Cerebellar nuclear complex (tissue), 1 donor: ENCODE measurements around the gene NEGR1.
A peak's percentile ranks its signal among the peaks of the same experiment; 100 is the strongest.

Source experiments
- DNase-seq, 2 experiments: peaks; one replicate each; lab custom pipeline; 2025; lab: John Stamatoyannopoulos, UW

NEGR1 gene

DNA sequence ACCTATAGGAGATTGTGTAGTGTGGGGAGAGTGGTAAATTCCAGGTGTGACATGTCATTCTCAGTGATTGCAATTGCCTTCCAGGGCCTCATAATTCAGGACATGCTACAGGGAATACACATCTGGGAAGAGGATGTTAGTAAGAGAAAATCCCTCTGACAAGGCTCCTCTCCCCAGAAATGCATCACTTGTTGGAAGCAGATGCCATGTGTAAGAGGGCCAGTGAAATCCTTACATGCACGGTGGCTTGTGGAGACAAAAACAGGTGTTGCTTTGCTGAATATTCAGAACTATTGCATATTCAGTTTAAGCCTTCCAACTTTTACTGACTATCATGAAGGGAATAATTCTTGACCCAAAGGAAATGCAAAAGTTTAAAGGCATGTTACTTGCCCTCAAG is 503.4 kb downstream of the NEGR1 start:
- DNase-seq, result no peak

DNA sequence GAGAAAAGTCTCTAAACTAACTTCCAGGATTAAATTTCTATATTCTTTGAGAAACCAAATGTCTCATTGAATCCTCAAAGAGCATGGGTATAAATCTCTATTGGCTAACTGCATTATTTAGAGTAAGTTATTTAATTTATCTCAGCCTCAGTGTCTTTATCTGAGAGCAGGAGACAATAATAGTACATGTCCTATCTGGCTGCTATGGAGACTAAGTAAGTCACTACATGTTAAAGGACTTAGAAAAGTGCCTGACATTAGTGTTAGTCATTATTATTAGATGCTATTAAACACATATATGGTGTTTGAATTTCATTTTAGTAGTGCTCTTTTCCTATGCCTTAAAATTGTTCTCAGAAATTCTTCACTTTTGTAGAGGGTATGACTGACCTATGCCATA is 505.2 kb downstream of the NEGR1 start:
- no peak for DNase-seq

DNA sequence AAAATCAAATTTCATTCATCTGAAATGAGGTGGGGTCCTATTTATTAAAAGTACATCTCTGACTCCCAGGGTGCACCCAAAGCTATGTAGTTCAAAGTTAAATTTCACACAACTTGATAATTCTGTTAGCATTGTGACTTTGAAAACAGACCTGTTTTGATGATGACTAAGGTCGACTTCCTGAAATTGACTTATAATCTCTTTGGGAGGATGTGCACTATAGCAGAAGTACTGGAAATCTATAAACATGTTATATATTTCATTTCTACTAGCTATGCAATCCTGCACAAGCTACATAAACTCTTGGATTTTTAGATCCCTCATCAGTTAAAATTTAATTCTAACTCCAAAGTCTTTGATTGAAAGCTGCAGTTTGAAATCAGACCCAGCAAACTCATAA is 507.6 kb downstream of the NEGR1 start:
- no peak for DNase-seq

DNA sequence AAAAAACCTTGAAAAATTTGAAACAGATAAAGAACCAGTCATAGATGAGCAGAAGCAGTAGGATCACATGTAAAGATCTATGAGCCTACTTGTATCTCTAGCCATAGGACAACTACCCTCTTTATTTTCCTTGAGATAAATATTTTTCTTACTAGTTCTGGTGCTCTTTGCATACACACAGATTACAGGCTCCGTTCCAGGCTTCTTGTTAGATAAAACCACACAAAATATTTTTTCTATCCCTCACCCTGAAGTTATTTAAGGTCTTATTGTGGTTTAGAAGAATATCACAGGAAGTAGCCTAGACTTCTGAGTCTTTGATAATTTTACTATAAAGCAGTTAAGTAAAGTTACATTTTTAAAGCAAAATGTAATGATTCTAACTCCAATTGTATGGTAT is 512.2 kb downstream of the NEGR1 start:
- DNase-seq, result no peak

DNA sequence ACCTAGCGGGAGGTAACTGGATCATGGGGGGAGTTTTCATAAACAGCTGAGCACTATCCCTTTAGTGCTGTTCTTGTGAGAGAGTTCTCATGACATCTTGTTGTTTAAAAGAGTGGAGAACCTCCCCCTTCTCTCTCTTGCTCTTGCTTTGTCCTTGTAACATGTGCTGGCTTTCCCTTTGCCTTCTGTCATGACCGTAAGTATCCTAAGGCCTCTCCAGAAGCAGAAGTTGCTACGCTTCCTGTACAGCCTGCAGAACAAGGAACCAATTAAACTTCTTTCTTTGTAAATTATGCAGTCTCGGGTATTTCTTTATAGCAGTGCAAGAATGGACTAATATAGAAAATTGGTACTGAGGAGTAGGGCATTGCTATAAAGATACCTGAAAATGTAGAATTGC is 515.6 kb downstream of the NEGR1 start:
- DNase-seq, result no peak

DNA sequence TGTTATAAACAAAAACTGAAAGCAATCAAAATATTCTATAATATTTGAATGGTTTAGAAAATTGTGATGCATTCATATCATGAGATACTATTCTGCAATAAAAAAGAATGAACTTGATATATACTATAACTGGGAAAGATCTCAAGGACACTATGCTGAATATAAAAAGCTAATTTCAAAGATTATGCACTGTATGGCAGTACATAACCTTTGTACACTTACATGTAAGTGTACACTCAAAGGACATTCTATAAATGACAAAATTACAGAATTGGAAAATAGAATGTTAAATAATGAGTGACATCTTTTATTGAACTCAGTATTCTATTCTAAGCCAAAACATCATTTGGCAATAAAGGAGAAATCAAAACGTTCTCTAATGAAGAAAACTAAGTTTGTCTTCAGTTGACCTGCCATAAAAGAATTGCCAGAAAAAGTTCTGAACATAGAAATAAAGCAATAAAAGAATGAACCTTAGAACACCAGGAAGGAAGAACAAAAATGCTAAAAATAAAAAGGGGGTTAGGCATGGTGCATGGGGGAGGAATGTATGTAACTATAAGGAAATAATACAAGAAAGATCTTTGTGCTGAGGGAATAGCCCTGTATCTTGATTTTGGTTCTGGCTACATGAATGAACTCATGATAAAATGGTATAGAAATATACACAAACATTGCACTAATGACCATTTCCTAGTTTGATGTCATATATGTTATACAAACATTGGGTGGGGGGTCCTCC is 519.7 kb downstream of the NEGR1 start:
- no peak for DNase-seq

DNA sequence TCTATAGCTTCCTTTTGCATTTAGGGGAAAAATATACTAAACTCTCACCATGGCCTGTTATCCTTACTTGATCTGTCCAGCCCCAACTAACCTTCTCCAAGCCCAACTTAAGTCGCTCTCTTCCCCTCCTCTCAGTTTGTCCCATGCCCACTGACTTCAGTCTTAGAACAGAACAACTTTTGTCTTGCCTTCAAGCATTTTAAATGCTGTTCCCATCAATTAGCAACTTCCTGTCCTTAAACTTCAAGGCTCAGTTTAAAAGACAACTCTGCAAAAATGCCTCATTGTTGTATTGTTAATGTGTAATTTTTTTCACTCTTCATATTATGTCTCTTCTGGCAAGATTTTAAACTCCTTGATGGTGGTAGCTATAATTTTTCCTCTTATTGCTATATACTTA is 526.9 kb downstream of the NEGR1 start:
- no peak for DNase-seq

DNA sequence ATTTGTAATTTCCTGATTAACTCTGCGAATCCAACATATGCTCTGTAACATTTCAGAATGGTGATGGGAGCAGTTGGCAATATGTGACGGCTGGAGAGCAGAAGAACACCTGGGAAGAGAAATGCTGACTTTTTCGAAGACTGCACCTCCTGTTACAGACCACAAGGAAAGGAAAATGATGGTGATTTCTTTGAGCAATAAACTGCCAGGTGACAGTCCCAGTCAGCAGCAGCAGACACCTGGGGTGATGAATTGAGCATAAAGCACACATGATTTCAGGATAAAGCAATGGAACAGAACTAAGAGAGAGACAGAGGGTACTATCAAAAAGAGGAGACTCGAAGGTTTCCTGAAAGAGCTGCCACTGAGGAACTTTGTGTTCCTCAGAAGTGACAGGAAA is 528.6 kb downstream of the NEGR1 start:
- DNase-seq, result no peak

DNA sequence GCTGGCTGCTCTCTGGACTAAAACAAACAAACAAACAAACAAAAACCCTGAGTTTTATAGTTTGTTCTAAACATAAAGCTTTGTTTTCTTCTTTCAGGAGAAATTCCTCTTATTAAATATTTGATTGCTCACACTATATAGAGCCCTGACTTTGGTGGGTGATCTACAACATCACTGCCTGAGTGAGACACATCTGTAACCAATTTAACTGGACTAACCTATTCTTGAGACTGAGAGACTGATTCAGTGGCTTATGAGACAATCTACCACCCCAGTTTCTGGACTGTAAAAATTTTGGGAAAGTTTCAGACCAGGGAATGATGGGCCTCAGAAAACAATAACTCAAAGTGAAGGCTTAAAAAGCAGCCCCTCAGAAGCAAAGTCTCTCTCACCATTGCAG is 537.0 kb downstream of the NEGR1 start:
- no peak for DNase-seq

DNA sequence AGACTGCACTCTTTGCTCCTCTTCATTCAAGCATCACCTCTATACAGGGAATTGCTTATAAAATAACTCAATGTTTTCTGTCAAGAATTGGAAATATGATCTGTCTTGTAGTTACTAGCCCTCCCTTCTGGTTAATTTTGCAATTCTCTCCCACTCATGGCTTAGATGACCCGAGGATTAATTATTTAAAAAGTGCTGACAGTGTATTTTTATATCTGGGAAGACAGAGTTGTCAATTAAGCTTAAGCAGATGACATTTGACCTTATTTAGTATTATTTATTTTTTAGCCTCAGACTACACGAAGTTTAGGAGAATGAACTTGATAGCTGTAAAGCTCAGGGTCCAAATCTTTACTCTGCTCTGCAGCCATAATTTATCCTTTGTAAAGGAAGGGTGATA is 538.5 kb downstream of the NEGR1 start:
- no peak for DNase-seq

DNA sequence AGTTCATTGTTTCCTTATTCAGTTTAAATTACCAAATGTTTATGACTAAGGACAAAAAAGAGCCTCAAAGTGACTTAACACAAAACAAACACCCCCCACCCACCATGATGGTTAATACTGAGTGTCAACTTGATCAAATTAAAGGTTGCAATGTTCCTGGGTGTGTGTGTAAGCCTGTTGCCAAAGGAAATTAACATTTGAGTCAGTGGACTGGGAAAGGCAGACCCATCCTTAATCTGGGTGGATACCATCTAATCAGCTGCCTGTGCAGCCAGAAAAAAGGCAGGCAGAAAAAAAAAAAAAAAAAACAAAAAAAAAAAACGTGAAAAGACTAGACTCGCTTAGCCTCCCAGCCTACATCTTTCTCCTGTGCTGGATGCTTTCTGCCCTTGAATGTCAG is 543.4 kb downstream of the NEGR1 start:
- no peak for DNase-seq

DNA sequence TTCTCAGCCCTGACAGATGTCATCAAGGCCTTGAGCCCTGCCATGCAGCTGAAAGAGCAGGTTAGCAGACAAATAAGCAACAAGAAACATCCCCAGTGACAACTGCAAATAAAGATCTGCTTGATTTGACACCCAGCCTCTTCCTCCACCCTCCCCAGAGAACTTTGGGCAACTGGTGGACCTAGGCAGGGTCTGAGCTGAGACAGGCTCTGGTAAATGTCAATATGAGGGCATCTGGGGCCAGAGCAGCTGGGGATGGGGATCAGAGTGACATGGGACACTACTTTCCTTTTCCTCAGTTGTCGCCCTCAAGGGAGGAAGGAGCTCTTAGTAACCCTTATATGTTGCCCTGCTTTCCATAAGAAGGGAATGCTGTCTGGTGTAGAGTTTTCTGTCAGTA is 544.1 kb downstream of the NEGR1 start:
- no peak for DNase-seq

DNA sequence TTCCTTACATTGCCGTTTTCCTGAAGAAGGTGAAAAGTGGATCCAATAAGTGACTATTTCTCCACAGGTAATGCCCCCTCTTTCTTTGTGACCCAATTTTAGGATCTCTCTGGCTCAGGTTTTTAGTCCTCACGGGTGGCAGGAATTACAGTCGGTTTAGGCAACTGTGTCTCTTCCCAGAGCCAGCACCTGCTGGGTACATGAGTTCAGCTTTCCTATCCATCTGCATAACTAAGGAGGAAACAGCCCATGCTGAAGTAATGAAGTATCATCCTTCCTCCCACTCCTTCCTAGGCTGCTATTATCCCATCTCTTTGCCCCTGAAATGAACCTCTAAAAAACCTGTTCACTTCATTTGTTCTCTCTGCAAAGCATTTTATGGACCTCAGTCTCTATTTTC is 544.6 kb downstream of the NEGR1 start:
- peak; percentile 53 to 83 for DNase-seq

DNA sequence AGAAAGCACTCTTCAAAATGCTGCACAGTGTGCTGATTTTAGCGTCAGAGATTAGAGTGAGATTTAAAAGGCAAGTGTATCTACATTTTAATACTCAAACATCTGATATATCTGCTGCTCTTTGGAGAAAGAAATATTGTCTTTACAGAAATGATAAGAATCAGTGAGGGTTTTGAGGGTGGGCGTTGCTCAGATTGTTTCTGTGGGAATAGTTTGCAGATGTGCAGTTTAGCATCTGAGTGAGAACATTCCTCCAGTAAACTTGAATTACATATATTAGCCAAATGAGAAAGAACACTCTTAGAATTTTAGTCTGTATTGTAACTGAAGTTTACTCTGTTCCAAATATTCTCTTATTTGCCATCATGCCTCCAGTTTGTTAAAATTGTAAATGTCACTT is 549.2 kb downstream of the NEGR1 start:
- DNase-seq, result no peak

DNA sequence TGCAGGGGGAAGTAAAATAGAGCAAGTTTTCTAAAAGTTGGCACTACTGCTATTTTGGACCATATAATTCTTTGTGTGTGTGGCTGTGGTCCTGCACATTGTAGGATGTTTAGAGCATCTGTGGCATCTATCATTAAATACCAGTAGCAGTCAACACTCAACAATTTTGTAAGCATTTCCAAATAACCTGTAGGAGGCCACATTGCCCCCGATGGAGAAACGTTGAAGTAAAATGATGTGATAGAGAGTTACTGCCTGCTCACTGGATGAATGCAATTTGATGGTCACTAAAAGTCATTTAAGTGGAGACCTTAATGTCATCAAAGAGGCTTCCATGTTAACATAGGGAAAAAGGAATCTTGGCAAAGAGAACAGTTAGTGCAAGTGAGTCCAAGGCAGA is 560.8 kb downstream of the NEGR1 start:
- DNase-seq, result no peak

DNA sequence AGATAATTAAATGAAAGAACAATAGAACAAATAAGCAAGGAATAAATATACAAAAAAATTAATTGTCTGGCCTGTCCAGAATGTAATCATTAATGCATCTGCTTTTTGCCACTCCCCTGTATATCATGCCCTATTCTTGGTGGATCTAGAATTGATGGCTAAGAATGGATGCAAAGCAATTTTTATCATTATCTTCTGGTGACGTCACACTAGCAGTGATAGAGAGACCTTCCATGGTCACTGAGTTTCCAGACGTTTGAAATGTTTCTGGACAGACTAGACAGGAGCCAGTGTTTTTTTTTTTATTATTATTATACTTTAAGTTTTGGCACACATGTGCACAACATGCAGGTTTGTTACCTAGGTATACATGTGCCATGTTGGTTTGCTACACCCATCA is 563.0 kb downstream of the NEGR1 start:
- DNase-seq, result no peak

DNA sequence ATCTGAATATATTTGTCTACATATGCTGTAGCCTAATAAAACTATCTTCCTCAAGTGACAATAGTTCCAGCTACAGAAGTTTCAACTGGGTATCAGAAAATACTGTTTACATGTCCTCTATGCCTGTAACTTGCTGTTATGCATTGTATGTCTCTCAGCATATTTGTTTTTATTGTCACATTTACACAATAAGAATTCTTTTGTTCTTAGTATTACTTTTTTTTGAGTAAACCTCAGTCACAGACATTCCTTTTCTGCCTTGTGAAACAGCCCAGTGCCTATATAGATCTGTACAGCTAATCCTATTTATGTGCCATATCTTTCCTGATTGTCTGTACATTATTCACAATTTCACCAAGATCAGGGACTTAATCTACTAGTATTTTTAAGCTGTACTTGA is 565.2 kb downstream of the NEGR1 start:
- DNase-seq, result no peak

DNA sequence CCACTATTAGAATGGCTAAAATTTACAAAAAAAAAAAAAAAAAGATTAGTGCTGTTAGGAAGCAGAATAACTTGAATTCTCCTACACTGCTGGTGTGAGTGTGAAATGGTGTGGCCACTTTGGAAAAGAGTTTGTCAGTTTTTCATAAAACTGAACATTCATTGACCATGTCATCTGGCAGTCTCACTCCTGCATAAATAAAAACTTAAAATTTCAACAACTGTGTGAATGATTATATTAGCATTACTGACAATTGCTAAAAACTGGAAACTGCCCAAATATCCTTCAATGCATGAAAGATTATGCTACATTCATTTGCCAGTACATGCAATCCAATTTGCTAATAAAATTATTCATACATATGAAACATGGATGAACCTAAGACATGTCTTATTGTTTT is 570.9 kb downstream of the NEGR1 start:
- no peak for DNase-seq

DNA sequence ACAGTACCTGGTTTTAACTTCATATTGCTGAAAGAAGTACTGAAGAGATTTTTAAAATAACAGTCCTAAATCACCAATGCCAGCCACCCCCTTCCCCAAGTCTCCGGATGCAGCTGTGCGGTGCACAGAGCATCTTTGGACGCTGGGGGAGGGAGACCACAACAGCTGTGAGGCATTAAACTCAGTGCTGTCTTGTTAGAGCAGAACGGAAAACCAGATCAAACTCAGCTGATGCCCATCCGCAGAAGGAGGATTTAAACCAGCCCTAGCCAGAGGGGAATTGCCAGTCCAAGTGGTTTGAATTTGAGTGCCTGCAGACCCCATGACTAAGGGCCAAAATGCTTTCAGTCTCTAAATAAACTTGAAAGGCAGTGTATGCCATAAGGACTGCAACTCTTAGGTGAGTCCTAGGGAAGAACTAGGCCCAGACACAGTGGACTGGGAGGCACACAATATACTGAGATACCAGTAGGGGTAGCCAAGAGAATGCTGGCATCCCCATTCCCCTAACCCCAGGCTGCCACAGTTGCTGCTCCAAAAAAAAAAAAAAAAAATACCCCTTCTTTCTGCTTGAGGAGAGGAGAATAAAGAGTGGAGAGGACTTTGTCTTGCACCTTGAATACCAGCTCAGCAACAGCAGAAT is 576.2 kb downstream of the NEGR1 start:
- DNase-seq, result no peak

DNA sequence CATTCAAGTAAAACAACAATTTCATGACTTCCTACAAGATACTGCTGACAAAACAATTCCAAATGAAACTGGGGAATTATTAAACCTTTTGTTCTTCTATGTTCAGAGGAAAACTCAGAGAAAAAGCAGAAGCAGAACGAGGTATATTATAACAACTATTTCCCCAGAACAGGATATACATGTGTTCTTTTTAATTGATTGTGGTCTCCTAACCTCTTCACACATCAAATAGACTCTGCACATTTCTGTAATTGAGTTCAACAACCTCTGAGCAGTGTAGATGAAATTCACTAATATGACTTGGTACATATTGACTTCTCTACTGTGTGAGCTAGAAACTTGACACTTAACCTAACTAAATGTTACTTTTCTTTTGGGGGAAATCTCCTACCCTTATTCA is 584.2 kb downstream of the NEGR1 start:
- DNase-seq, result no peak

DNA sequence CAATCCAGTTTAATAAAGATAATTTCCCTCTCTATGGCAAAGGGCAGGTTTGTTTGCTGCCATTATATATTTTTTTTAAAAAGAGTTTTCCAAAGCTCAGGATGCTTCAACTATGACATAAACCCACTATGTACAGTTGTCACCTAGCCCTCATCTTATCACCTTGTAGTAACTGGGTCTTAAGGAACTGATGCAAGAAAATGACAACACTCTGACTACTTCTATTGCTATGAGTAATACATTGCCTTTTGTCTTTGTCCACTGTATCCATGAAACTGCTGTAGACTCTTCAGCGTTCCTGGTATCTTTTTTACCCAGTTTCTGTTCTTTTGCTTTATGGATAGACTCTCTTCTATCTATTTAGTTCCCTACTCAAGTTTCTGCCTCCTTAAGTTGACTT is 586.5 kb downstream of the NEGR1 start:
- no peak for DNase-seq

DNA sequence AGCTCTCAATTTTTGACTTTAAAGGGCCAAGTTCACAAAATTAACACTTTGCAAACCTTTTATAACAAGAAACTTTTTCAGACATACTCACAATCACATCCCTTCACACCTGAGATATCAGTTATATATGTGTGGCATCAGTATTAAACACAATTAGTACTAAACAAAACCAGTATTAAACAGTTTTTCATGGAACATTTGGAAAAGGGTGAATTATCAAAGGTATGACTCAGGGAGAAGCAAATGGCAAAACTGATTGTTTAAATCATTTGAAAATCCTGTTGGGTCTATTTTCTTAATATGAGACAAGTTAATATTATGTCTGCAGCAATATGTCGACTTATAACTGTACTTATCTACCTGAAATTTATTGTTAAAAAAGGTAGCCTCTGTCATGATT is 587.3 kb downstream of the NEGR1 start:
- no peak for DNase-seq

DNA sequence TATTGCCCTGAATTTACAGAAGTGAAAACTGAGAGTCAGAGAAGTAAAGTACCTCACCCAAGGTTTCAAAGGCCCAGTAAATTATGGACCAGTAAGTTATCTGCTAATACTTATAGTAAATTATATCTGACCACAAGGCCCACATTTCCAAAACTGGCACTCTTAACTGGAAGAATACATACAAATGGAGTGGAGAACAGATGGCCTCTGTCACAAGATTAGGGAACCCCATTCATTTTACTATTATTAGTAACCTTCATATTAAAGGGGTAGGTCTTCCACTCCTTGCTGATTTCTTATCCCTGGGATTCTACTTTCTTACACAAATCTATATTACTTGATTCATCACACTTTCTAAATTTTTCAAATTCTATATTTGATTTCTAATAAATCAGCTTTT is 588.8 kb downstream of the NEGR1 start:
- DNase-seq, result no peak

DNA sequence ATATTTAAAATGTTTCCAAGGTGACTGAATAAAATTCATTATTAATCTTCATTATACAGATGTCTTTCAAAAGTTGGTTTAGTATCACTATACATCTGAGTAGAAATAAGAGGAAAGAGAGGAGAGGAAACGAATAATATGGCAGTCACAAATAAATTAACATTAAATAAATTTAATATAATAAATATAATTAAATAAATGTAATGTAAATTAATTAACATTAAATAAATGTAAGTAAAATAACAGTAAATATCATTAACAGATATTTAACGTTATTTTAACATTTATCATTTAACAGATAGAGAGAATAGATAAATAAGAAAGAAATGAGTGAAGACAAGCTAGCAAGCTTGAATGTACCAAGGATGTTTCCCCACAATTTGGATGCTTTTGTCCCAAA is 592.7 kb downstream of the NEGR1 start:
- no peak for DNase-seq
